Activated CD4-positive, CD25-positive, alpha-beta regulatory T cell treated with anti-CD3 and anti-CD28 coated beads, Interleukin-2, amount 50 U/mL, for 16 hours (primary cell): ENCODE results near the gene ZBTB38.

Source experiments
- DNase-seq: peaks from one replicate; pipeline ENCODE4 v3.0.0-alpha.2; 2020; ENCODE audit warnings: low read depth, low spot score

ZBTB38 gene

DNA sequence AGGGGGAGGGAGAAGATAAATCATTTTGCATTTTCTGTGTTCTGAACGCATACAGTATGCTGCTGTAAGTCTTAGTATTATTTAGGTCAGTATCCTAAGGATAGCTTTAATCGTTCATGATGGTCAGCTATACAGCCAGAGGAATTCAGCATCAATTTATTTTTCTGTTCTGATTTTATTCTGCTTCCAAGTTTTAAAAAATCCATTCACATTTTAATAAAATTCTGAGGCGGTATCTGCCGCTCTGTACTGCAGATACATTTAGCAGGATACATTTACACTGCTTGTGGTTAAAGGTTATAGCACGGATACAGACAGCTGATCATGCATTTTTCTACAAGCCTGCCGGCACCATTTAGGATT lies 17.8 kb downstream of the ZBTB38 start:
- DNase-seq: no peak

- no peak for DNase-seq
These were observed 18.4 kb downstream of the ZBTB38 start for GRCh38 chr3:141386611-141387111.

- no peak for DNase-seq
These were observed 19.2 kb downstream of the ZBTB38 start for GRCh38 chr3:141387516-141387915.

DNA sequence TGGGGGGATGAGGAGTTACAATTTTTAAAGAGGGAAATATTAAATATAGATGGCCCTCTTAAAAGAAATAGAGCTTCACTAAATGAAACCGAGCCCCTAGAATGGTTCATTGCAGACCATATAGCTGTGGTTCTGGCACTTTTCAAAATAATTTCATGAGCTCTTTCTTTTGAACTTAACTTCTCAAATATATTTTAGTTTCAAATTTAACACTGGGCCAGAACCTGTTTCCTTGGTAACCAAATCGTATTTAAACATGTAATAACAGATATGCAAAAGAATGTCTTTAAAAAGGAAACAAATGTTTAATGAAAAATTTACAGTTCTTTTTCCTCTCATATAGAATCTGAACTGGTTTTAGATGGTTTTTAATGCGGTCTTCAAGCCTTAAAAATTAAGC lies 20.1 kb downstream of the ZBTB38 start:
- DNase-seq: no peak

GRCh38 chr3:141388823-141389621 lies 20.7 kb downstream of the ZBTB38 start:
- no peak for DNase-seq

- DNase-seq: no peak
These were observed 21.4 kb downstream of the ZBTB38 start for GRCh38 chr3:141389703-141390102.

DNA sequence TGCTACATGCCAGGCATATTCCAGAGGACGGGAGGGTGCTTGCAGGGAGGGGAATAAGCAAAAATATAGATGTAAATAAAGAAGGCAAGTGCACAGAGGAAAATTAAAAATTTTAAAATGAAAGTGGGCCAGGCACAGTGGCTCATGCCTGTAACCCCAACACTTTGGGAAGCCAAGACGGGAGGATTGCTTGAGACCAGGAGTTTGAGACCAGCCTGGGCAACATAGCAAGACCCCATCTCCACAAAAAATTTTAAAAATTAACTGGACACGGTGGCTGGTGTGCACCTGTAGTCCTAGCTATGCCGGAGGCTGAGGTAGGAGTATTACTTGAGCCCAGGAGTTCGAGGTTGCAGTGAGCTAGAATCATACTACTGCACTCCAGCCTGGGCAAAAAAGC lies 22.4 kb downstream of the ZBTB38 start:
- DNase-seq: no peak

DNA sequence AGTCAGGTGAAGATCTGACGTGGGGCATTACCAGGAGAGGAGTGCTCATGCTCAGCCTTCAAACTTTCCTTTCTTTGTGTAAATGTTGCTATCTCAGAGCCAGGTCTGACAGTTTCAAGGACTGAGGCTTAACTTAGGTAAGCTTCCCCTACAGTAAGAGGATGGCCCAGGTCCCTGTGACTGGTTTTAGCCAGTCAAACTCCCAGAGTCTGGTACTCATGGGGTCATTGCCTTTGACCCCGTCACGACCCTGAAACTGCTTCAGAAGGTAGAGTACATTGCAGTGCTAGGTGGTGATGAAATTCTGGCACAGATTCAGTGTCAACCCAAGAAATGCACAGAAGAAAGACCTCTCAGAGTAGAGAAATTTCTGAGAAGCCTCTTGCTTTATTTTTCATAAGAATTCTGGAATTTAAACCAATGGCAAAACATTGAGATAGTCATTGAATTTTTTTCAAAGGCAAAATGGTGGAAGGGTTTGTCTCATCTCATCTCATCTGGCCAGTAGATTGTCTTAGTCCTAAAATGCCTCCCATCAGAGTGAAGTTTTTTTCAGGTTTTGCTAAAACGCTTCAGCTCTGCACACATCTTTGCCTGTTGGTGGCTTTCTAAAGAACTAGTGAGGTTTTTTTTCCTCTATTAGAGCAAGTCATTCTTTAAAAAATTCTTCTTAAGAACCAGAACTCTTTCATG lies 23.1 kb downstream of the ZBTB38 start:
- no peak for DNase-seq

DNA sequence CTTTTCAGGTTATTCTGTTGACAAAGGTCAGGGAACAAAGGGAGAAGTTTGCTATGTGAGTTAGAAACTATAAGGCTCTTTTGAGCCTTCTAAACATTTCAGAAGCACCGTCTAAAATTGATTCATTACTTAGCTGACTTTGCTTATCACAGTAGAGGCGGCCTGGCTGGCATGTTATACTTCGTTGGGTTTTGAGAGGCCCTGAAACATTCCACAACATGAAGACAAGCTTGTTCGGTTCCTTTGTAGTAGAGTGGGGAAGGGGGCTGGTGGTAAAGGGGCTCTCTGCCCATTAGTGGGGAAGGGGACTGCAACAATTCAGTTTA lies 23.6 kb downstream of the ZBTB38 start:
- no peak for DNase-seq

GRCh38 chr3:141392416-141392815 lies 24.1 kb downstream of the ZBTB38 start:
- DNase-seq: no peak

DNA sequence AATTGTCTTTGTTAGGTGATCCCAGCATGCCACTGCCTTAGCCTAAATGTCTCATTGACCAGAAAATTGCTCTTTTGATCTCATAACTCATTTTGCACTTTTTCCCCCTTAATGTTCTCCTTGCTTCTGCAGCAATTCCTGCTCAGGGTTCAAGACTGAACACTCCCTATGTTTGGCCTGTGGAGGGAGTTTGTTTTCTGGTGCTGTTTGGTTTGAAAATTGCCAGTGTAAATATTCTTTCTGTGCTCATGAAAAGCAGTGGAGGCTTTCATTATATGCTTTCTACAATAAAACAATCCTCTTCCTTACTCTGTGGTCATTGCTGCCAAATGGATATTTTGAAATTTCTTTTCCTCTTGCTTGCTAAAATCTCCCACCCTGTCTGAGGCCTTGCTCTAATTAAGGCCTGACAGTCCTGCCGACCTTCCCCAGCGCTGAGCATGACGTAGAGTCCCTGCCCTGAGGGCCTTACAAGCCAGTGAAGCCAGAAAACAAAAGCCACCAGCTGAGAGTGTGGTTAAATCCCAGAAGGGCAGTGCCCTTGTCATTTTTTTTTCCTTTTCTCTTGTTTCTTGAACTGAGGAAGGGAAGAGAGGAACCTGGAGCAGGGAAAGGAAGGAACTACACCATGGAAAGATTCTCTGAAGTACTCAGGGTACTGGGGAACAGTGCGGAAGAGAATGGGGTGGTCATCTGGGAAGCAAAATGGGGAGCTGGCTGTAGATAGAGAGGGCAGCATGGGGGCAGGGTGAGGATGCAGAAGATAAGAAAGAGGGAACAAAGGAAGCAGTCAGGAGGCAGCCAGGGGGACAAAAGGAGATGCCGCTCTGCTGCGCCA lies 24.8 kb downstream of the ZBTB38 start:
- no peak for DNase-seq

DNA sequence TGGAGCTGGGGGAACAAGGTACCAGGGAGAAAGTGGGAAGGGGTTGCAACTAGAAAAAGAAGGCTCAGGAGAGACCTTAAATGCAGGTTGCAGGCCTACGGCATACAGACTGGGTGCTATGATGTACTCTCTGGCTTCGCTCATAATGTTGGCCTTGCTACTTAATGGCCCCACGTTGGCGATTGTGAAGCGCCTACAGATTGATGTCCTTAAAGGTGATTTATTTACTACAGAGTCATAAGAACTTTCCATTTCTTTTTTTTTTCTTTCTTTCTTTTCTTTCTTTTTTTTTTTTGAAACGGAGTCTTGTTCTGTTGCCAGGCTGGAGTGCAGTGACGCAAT lies 25.4 kb downstream of the ZBTB38 start:
- no peak for DNase-seq

- no peak for DNase-seq
These were observed 26.3 kb downstream of the ZBTB38 start for GRCh38 chr3:141394560-141394959.

DNA sequence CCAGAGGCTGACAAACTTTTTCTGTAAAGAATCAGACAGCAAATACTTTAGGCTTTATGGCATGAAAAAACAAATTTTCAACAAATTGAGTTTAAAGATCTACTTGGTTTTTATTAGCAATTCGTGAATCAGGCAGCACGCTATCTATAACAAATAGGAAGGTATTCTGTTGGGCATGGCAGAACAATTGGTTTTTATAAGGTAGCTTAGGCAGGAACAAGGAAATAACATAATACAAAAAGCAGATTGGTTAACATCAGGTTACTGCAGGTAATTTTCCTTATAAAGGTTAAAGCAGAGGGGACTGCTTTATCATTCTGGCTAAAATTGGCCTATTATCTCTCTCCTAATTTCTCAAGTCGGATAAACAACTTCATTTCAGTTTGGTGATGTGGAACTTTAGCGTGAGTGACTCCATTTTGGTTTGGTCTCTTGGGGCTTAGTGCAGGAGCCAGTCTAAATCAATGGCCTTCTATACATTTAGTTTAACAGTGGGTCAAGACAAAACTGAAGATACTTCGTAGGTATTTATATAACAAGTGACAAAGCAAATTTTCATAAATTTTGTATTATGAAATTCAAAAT lies 26.8 kb downstream of the ZBTB38 start:
- DNase-seq: no peak

GRCh38 chr3:141397996-141398395 lies 29.7 kb downstream of the ZBTB38 start:
- DNase-seq: no peak

GRCh38 chr3:141399200-141399599 lies 30.9 kb downstream of the ZBTB38 start:
- no peak for DNase-seq

- DNase-seq: no peak
These were observed 32.0 kb downstream of the ZBTB38 start for GRCh38 chr3:141400073-141400971.

- no peak for DNase-seq
These were observed 32.8 kb downstream of the ZBTB38 start for GRCh38 chr3:141401095-141401494.

DNA sequence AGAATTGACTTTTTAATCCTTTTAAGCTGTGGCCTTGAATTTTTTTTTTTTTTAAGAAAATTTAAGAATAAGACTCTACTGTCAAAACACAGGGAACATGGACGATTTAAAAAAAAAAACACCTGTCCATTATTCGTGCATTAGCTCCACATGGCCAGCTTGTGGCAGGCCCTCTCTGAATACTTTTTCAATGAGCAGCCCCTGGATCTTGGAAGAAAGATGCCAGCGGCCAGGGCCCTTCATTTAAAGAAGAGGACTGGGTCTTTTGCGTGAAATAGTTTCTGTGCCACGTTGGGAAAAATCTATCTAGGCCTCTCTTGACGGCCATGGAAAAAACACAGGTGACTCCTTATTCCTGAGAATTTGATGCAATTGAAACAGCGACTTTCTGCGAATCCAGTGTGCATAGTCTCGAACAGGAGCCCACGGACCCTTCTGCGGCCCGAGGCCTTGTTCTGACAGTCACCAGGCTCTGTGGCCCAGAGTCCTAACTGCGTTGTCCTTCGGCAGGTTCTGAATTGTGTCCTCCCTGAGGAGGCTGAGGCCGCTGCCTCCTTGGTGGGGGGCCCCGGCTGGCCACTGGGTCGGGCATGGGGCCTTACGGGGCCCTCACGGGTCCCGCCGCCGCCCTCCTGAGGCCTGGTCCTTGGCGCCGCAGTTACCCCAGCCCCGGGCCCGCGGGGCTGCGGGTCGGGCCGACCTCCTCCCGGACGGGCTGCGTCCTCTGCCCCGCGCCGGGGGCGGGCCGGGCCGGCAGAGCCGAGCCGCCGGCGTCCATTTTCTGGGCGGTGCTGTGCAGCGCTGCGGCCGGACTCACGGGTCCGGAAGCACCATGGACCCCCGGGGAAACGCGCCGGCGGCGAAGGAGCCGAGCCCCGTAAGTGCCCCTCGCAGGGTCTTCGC lies 33.5 kb downstream of the ZBTB38 start:
- DNase-seq: no peak
